Measurements from ENCODE around the gene GH1.

DNA sequence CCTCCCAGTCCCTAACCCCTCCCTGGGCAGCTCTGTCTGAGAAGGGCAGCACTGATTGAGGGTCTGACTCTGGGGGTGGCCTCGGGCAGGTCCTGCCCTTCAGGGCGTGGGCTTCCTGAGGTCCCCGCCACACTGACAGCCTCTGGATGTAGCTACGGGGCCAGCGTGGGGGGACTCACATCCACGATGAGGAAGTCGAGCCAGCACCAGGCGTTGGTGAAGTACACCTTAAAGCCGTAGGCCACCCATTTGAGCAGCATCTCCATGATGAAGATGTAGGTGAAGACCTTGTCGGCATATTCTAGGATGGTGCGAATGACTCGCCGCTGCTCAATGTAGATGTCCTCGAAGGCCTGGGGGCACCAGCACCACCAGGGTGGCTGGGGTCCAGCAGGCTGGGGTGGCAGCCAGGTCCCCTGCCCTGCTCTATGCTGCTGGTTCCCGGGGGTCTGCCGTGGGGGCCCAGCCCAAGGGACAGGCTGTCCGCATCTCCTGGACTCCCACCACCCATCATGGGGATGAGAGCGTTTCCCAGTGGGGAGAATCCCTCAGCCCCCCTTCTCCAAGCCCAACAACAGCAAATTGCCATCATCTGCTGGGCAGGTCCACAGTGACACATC lies 29.2 kb upstream of the GH1 start:
- TF ChIP-seq, protein P1, sequence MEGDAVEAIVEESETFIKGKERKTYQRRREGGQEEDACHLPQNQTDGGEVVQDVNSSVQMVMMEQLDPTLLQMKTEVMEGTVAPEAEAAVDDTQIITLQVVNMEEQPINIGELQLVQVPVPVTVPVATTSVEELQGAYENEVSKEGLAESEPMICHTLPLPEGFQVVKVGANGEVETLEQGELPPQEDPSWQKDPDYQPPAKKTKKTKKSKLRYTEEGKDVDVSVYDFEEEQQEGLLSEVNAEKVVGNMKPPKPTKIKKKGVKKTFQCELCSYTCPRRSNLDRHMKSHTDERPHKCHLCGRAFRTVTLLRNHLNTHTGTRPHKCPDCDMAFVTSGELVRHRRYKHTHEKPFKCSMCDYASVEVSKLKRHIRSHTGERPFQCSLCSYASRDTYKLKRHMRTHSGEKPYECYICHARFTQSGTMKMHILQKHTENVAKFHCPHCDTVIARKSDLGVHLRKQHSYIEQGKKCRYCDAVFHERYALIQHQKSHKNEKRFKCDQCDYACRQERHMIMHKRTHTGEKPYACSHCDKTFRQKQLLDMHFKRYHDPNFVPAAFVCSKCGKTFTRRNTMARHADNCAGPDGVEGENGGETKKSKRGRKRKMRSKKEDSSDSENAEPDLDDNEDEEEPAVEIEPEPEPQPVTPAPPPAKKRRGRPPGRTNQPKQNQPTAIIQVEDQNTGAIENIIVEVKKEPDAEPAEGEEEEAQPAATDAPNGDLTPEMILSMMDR (IDR thresholded peaks at IDR 0.05), result no peak
- TF ChIP-seq POLR2AphosphoS5 (IDR thresholded peaks at IDR 0.05; ENCODE audit: low read depth, low read length) (no peak), TCF7L2 (IDR thresholded peaks at IDR 0.05; ENCODE audit: low read depth, low read length) (no peak), SIN3A (IDR thresholded peaks at IDR 0.05; ENCODE audit: borderline replicate concordance, insufficient read depth, low read depth, low read length) (no peak)
- TF ChIP-seq, protein P2, sequence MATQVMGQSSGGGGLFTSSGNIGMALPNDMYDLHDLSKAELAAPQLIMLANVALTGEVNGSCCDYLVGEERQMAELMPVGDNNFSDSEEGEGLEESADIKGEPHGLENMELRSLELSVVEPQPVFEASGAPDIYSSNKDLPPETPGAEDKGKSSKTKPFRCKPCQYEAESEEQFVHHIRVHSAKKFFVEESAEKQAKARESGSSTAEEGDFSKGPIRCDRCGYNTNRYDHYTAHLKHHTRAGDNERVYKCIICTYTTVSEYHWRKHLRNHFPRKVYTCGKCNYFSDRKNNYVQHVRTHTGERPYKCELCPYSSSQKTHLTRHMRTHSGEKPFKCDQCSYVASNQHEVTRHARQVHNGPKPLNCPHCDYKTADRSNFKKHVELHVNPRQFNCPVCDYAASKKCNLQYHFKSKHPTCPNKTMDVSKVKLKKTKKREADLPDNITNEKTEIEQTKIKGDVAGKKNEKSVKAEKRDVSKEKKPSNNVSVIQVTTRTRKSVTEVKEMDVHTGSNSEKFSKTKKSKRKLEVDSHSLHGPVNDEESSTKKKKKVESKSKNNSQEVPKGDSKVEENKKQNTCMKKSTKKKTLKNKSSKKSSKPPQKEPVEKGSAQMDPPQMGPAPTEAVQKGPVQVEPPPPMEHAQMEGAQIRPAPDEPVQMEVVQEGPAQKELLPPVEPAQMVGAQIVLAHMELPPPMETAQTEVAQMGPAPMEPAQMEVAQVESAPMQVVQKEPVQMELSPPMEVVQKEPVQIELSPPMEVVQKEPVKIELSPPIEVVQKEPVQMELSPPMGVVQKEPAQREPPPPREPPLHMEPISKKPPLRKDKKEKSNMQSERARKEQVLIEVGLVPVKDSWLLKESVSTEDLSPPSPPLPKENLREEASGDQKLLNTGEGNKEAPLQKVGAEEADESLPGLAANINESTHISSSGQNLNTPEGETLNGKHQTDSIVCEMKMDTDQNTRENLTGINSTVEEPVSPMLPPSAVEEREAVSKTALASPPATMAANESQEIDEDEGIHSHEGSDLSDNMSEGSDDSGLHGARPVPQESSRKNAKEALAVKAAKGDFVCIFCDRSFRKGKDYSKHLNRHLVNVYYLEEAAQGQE (IDR thresholded peaks at IDR 0.05; ENCODE audit: insufficient read depth in 1 of 2, low read depth in 2 of 2, low read length in 1 of 2), result no peak

Measured in Panc1 (cell line).